GM19463 (cell line): ENCODE measurements around the gene MCM9.

Experiments used
- ATAC-seq: cut with Tn5 transposase; IDR thresholded peaks from one replicate; pipeline ENCODE4 v1.9.1; 2021; ENCODE audit warnings: mild to moderate bottlenecking, moderate library complexity; ENCODE audit not compliant: unreplicated experiment

The MCM9 gene

DNA sequence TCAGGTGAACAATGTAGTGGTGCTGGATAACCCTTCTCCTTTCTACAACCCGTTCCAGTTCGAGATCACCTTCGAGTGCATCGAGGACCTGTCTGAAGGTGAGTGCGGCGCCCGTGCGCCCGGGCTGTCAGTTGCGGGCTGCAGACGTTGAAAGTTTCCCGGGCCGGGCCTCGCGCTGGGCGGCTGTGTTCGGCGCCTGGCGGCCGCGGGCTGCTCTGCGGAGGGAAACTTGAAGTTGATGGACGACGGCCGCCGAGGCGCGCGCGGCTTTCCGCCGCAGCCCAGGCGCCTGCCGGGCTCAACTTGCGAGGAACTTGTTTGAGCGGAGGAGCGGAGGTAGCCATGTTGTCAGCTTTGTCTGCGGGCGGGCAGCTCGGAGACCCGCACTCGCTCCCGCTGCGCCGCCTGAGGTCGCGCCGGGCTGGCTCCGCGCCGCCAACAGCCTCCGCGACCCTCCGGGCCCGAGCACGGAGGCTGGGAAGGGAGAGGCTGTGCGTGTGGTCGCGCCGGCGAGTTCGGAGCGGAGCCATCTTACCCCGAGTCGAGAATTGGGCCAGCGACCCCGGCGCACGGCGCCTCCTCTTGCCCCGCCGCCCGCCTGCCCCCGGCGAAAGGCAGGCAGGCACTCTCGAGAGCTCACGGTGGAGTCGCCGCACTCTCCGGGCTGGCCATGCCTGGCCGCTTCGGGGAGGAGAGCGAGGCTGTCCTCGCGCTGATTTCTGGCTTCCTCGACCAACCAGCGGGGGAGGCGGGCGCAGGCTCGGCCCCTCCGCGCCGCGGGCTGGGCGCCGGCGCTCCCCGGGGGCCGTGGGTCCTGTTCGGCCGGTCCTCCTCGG lies 40.3 kb downstream of the MCM9 start:
- ATAC-seq = peak; percentile 32

DNA sequence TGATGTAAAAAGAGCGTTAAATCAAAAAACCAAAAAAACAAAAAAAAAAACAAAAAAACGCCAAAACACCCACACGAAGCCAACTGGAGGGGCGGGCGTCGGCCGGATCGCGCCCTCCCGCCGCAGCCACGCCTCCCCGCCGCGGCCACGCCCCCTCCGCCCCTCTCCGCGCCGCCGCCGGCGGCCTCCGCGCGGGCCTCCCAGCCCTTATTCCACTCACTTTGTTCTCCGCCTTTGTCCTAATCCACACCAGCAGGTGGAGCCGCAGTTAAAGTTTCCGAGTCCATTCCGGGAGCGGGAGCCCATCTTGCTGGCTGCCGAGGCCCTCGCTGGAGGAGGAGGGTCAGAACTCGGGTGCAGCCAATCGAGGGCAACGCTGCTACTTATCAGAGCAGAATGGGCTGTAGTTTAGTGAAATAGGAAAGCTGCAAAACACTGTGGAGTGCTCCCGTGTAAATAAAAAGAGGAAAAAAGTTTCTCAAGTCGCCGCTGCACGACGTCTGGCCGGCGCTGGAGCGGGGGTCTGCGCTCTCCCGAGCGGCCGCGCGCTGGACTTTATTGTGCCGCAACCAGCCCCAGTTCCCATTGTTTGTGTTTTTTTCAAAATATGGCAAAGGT lies 41.0 kb downstream of the MCM9 start, which contains the start of gene ASF1A:
Gene ASF1A (plus strand): TSS at position 346 of the 618 bp plus-strand sequence. CDS start 262 bp downstream, at position 608.
- ATAC-seq = peak; percentile 57

DNA sequence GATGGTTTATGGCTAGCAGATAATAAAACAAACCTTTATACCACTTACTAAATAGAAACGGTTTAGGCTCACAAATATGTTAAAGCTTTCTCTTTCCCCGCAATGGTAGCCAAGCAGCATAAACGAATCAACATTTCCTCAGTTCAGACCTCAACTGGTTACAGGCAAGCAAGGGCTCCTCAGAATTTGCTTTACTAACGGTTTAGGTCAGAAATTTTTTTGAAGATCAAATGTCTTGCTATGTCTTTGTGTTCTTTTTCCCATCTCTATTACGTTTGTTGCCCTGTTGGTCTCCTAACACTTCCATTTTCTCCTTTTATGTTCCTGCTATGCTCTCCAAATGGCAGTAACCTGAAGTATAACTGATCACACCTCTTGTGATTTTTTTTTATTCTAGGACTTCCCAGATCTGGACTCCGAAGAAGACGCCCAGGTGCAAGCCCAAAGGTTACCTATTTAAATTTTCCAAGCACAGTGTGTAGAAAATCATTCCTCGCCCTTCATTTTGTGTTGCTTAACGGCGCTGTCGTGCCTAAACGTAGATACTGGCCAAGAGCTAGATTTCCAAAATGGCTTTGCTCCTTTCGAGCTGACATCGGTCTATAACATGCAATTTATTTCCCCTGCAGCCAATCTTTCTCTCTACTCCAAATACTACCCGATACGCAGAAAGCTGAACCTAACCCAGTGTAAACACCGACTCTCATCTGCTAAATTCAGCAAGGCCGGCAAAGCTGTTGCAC lies 41.7 kb downstream of the MCM9 start:
- peak; percentile 4 for ATAC-seq

DNA sequence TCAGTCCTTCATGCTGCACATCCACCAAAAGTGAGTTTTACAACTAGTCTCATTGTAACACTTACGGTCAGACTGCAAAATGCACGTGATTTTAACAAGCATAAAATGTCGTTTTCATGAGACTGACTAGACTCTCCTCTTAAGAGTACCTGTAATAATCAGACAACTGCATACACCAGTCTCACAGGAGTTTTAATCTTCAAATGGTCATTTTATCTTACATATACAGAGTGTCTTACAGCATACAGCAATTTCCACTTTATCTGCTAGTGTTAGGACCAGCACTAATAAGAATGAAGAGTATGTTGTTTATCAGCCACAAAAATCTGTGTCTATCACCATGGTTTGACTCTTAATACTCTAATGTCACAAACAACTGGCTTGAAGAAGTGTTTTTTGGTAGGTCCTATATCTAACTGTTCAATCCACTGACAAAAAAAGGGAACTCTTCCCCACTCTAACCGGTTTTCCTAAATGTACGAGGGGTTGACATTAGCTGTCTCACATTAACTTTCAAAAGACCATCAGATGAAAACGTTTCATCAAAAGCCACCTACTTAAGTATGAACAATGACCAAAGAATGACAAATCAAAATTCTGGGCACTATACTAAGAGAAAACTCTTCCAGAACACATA lies 42.5 kb downstream of the MCM9 start:
- ATAC-seq = no peak

DNA sequence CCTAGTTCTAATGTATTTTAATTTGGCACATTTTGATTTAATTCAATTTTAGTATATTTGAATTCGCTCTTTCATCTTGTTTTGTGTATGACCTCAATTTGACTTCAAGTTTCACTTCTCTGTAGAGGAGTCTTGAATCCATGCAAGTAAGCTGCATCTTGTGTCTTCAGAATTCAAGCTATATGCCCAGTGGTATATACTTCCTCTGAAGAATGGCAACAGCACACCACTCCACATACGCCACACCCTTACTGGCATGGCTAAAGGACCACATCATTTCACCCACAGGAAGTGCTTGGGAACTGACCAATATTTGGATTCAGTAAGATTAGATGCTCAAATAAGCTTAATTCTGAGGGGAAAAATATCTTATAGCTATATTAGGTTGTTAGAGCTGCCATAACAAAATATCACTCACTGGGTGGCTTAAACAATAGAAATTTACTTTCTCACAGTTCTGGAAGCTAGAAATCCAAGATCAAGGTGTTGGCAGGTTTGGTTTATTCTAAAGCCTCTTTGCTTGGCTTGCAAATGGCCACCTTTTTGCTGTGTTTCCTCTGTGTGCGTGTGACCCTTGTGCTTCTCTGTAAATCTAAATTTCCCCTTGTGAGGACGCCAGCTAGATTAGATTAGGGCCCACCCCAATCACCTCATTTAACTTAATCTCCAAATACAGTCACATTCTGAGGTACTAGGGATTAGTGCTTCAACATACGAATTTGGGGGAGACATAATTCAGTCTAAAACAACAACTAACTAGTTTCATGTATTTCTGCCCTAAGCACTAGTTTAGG lies 43.8 kb downstream of the MCM9 start:
- no peak for ATAC-seq

DNA sequence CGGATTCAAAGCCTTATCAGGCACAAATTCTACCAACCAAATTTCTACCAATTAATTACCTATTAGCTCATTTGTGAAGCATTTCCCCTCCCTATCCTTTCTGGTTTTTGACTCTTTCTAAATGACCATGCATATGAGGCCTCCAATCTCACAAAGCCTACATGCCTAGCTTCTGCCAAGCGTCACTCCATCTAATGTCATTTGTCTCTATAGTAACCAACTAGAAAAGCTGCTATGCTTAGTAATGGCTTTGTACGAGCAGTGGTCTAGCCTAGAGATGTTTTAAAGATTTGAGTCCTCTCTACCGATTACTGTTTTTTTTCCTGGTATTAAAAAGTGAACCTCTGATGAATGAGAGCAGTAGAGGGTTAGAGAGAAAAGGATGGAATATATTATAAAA lies 45.8 kb downstream of the MCM9 start:
- no peak for ATAC-seq

DNA sequence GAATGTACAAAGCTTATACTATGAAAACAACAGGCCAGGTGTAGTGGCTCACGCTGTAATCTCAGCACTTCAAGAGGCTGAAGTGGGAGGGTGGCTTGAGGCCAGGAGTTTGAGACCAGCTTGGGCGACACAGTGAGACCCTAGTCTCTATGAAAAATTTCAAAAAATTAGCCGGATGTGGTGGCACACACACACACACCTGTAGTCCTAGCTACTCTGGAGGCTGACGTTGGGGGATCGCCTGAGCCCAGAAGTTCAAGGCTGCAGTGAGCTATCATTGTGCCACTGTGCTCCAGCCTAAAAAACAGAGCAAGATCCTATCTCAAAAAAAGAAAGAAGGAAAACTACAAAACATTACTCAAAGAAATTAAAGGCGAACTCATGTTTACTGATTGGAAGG lies 48.3 kb downstream of the MCM9 start:
- no peak for ATAC-seq

DNA sequence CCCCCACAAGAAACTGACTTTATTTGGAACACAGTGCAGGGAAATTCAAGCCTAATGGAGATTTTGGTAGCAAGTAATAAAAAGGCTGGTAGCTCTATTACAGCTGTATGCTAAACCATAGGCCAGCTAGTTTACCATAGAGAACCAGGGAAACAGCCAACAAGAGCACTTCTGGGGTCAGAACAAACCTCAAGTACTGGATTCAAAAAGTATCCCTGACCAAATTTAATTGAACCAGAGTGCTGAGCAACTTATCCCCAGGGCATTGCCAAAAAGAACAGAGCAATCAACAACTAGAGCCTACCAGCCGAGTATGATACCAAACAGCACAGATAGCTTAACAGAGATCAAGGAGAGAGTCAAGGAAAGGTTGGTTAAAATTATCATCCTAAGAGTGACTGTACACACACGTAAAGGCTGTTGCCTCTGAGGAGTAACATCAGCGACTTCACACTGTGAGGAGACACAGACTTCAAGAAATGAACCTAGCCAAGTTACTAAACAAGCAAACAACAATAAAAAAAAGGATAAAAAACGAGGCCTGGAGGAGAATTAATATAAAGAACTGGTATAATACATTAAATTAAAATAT lies 52.5 kb downstream of the MCM9 start:
- ATAC-seq = no peak

DNA sequence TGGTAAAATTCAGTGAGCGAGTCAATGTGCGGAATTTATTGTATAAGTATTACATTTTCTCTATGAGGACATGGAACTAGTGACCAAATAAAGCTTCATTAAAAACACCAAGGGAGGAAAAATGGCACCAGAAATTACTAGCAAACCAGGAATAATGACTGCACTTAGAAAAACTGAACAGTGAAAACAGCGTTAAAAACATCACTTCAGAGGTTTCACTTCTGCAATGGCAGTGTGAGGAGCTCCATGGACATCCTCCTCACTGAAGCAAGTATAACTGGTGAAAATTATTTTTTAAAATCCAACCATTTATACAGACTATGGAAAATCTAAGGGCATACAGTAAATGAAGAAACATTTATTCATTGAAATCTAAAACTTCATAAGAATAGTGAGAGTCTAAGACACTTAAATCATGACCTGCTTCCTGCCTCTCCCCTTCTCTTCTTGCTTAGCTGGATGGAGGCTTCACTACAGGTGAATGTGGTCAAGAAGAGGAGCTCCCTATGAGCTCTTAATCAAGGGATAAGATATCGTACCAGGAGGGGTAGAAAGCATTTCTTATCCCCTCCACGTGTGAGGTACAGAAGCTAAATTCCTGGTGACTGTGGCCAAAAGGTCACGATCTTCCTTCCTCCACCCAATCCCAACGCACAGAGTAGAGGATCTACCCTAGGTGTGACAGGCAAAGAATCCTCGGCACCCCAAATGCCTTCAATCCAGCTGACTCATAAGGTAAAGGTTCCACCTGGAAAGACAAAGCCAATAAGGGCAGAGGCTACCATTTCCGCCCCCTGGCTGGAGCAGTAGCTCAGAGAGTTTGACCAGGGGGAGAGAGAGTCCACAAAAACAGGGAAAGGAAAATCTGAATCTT lies 53.3 kb downstream of the MCM9 start:
- ATAC-seq = peak; percentile 82

DNA sequence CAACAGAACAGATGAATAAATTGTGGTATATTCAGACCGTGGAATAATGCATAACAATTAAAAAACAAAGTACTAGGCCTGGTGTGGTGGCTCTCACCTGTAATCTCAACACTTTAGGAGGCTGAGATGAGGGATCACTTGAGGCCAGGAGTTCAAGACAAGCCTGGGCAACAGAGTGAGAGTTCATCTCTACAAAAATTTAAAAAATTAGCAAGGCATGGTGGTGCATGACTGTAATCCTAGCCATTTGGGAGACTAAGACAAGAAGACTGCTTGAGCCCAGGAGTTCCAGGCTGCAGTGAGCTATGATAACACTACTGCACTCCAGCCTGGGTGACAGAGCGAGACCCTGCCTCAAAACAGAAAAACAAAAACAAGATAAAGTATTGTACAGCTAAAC lies 57.2 kb downstream of the MCM9 start:
- ATAC-seq = no peak

DNA sequence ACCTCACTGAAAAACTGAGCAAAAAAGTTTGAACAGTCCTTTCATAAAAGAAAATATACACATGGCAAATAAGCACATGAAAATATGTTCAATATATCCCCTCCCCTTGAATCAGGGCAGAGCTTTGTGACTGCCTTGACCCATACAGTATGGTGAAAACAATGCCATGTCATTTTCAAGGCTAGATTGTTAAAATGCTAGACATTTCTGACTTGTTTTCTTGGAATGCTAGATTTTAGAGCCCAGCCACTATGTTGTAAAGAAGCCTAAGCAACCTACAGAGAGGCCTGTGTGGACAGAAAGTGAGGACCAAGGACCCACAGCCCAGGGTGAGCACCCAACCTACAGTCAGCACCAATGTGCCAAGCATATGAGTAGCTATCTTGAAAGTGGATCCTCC lies 58.1 kb downstream of the MCM9 start:
- ATAC-seq = no peak

DNA sequence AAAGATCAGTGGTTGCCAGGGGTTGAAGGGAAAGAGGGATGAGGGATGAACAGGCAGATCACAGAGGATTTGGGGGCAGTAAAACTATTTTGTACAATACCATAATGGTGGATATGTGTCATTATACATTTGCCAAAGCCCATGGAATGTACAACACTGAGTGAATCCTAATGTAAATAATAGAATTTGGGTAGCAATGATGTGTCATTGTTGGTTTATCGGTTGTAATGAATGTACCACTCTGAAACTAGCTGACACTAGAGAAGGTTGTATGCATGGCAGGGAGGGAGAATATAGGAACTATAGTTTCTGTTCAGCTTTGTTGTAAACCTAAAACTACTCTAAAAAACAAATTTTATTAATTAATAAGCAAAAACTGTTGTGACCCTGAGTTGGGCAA lies 58.8 kb downstream of the MCM9 start:
- ATAC-seq = no peak

DNA sequence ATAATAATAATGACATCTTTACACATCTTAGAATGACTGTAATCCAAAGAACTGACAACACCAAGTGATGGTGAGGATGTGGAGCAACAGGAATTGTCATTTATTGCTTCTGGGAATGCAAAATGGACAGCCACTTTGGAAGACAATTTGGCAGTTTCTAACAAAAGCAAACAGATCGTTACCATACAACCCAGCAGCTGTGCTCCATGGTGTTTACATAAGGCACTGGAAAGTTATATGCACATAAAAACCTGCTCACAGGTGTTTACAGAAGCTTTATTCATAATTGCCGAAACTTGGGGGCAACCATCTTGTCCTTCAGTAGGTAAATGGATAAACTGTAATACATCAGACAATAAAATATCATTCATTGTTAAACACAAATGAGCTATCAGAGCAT lies 59.3 kb downstream of the MCM9 start:
- ATAC-seq = no peak

DNA sequence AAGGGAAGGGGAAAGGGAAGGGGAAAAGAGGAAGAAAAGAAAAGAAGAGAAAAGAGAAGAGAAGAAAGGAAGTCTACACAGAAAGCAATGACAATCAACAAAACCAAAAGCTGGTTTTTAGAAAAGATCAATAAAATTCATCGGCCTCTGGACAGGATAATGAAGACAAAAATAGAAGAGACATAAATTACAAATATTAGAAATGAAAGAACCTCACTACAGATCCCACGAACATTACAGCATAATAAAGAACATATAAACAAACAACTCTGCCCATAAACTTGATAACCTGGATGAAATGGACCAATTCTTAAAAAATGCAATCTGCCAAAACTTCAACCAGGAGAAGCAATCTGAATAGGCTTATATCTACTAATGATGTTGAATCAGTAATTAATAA lies 61.7 kb downstream of the MCM9 start:
- ATAC-seq = no peak

DNA sequence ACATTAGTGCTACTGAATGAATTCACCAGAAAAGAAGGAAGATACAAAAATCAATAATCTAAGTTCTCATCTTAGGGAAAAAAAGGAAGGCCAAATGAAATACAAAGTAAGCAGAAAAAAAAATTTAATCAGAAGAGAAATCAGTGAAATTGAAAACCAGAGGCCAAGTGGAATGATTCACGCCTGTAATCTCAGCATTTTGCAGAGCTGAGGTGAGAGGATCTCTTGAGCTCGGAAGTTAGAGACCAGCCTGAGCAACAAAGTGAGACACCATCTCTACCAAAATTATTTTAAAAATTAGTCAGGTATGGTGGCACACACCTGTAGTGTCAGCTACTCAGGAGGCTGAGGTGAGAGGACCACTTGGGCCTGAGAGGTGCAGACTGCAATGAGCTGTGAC lies 62.2 kb downstream of the MCM9 start:
- ATAC-seq = no peak

DNA sequence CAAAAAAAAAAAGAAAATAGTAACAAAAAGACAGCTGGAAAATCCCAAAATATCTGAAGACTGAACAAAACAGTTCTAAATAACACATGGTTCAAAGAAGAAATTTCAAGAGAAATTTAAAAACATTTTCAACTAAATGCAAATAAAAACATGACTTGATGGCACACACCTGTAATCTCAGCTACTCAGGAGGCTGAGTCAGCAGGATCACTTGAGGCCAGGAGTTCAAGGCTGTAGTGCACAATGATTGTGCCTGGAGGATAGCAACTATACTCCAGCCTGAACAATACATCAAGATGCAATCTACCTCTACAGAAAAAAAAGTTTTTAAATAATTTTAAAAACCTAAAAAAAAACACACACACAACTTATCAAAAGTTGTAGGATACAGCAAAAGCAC lies 62.6 kb downstream of the MCM9 start:
- ATAC-seq = no peak

DNA sequence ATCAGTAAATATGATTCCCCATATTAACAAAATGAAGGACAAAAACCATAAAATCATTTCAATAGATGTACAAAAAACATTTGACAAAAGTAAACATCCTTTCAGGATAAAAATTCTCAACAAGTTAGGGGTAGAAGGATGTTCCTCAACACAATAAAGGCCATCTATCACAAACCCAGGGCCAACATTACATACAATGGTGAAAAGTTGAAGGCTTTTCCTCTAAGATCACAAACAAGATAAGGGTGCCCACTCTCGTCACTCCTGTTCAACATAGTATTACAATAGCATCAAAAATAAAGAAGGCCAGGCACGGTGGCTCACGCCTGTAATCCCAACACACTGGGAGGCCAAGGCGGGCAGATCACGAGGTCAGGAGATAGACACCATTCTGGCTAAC lies 63.6 kb downstream of the MCM9 start:
- ATAC-seq = no peak

DNA sequence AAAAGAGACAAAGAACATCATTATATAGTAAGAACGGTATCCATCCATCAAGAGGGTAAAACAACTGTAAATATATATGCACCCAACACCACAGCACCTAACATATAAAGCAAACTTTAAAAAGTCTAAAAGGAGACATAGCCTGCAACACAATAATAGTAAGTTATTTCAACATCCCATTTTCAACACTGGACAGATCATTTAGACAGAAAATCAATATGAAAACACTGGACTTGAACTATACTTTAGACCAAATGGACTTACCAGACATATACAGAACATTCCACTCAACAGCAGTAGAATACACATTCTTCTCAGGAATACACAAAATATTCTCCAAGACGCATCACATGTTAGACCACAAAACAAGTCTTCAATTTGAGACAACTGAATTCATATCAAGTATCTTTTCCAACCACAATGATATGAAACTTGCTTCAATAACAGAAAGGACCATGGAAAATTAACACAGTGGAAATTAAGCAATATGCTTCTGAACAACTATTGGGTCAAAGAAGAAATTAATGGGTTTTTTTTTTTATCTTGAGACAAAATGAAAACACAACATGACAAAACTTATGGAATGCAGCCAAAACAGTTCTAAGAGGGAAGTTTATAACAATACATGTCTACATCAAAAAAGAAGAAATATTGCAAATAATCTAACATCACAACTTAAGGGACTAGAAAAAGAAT lies 64.9 kb downstream of the MCM9 start:
- no peak for ATAC-seq

DNA sequence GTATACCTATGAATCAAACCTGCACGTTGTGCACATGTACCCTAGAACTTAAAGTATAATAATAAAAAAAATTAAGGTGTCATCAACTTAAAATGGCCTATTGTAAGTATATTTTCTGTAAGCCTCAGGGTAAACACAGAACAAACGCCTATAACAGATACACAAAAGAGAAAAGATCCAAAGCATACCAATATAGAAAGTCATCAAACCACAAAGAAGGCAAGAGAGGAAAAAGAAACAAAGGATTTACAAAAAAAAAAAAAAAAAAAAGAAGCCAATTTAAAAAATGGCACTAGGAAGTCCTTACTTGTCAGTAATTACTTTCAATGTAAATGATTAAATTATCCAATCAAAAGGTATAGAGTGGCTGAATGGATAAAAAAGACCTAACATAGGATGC lies 65.6 kb downstream of the MCM9 start:
- no peak for ATAC-seq
